Type B pancreatic cell (in vitro differentiated cells): ENCODE data around the gene SMTNL2. TPM values are rescaled to one million over a fixed set of nuclear protein-coding genes. Genes with fewer than 3 reads are reported as not detected.

ENCODE experiments used
- DNase-seq: peaks from one replicate; pipeline ENCODE4 v3.0.0; 2021; ENCODE audit warnings: mixed read lengths; ENCODE audit not compliant: unreplicated experiment; ENCODE audit errors: extremely low spot score
- H3K27ac Mint-ChIP-seq: 2 replicates; pipeline ENCODE4 v1.8.0; 2021; ENCODE audit warnings: mild to moderate bottlenecking, mixed read lengths
- H3K27me3 Mint-ChIP-seq: 2 replicates; pipeline ENCODE4 v1.8.0; 2021; ENCODE audit warnings: mixed read lengths
- H3K36me3 Mint-ChIP-seq: 2 replicates; pipeline ENCODE4 v1.8.0; 2021; ENCODE audit warnings: mixed read lengths
- H3K4me1 Mint-ChIP-seq: one replicate; pipeline ENCODE4 v1.8.0; 2021; ENCODE audit warnings: mixed read lengths; ENCODE audit not compliant: unreplicated experiment
- H3K4me3 Mint-ChIP-seq: 2 replicates; pipeline ENCODE4 v1.8.0; 2021; ENCODE audit warnings: mild to moderate bottlenecking, mixed read lengths
- H3K9me3 Mint-ChIP-seq: 2 replicates; pipeline ENCODE4 v1.8.0; 2021; ENCODE audit warnings: mixed read lengths
- total RNA-seq: library from RNA; stranded (reverse); gene quantifications from 2 replicates; pipeline ENCODE4 v1.2.1, GENCODE V29; 2021; ENCODE audit warnings: low replicate concordance
- TF ChIP-seq, protein P1 (sequence below): fragments of 200-600 bp; sonication (generic); conservative IDR thresholded peaks from 2 replicates; pipeline ENCODE4 v1.5.0; 2021; ENCODE audit warnings: antibody characterized with exemption, mild to moderate bottlenecking

The SMTNL2 gene
- total RNA-seq, 1 donor from 2014 or later, result 25.5 TPM

DNA sequence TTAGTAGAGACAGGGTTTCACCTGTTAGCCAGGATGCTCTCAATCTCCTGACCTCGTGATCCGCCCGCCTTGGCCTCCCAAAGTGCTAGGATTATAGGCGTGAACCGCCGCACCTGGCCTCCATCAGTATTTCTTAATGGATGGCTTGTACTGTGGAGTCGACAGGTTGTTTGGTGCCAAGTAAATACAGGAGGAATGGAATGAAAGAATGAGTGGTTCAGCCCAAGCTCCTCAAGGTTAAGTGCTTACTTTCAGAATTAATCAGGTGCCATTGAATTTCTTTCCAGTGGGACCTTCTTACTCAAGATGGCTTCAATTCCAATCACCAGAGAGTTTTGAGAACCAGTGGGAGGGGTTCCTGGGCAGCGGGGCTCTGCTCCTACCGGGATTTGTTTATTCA lies 32.1 kb downstream of the SMTNL2 start:
- DNase-seq, result no peak
- Mint-ChIP-seq H3K36me3 (no peaks in the 10 kb centered on the region), H3K27me3 (no peaks in the 10 kb centered on the region), H3K4me3 (no peak overlapping the region), H3K27ac (no peak overlapping the region), H3K4me1 (peaks cover 20% of the 10 kb centered on the region), H3K9me3 (no peaks in the 10 kb centered on the region)
- TF ChIP-seq, protein P1, sequence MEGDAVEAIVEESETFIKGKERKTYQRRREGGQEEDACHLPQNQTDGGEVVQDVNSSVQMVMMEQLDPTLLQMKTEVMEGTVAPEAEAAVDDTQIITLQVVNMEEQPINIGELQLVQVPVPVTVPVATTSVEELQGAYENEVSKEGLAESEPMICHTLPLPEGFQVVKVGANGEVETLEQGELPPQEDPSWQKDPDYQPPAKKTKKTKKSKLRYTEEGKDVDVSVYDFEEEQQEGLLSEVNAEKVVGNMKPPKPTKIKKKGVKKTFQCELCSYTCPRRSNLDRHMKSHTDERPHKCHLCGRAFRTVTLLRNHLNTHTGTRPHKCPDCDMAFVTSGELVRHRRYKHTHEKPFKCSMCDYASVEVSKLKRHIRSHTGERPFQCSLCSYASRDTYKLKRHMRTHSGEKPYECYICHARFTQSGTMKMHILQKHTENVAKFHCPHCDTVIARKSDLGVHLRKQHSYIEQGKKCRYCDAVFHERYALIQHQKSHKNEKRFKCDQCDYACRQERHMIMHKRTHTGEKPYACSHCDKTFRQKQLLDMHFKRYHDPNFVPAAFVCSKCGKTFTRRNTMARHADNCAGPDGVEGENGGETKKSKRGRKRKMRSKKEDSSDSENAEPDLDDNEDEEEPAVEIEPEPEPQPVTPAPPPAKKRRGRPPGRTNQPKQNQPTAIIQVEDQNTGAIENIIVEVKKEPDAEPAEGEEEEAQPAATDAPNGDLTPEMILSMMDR, result no peak

DNA sequence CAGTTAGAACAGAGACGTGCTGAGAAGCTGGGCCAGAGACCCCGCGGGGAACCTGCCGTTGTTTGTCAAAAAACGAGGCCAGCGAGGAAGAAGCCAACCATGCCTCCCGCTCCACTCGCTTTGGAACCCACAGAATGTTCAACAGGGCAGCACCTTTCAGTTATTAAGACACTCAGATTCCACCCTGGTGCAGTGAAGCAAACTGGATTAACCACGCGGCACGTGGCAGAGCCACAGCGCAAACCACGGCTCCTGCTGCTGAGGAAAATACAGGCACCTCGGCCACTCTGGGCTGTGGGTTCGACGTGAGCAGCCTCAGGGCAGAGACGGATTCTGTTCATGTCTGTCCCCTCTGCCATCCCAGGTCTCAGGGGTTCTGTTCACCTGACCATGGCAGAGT lies 32.8 kb downstream of the SMTNL2 start:
- Mint-ChIP-seq H3K9me3 (no peaks in the 10 kb centered on the region), H3K4me1 (peaks cover 20% of the 10 kb centered on the region), H3K36me3 (no peaks in the 10 kb centered on the region), H3K27me3 (no peaks in the 10 kb centered on the region), H3K4me3 (no peak overlapping the region), H3K27ac (no peak overlapping the region)
- TF ChIP-seq, protein P1, result no peak
- DNase-seq, result no peak

DNA sequence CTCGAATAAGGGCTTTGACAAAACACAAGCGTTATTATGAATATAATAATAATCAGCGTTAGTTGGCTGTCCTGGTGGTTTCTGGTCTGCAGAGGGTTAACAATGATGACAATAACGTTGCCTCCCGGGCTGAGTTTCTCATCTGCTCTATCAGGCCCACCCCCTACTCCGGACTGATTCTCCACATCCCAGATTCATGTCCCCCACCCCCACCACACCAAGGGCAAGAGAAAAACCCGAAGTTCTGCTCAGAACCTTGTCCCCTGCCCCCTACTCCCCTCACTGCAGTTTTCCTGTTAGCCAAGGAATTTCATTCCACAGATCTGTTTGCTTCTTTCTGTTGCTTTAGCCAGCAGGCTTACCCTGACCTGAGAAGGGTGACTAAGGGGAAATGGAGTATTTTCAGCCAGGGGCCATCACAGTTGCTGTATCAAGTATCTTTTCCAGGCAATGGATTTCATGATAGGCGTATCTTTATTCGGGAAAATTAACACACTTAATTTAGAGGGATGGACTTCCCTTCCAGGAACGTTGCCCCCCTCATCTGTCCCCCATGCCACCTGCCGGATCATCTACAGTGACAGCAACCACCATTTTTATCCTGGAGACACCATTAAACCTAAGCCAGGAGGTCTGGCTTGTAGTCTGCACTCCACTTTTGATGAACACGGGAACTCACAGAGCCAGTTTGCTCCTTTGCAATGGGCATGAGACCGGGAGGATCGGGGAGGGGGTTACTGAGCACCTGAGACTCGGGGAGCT lies 33.4 kb downstream of the SMTNL2 start:
- no peaks in the 10 kb centered on the region for H3K9me3 Mint-ChIP-seq
- no peak for DNase-seq
- H3K27ac Mint-ChIP-seq, result peak overlapping the region; percentile 43
- no peaks in the 10 kb centered on the region for H3K27me3 Mint-ChIP-seq
- H3K4me1 Mint-ChIP-seq, result peaks cover 20% of the 10 kb centered on the region
- H3K4me3 Mint-ChIP-seq, result no peak overlapping the region
- TF ChIP-seq, protein P1, result no peak
- no peaks in the 10 kb centered on the region for H3K36me3 Mint-ChIP-seq

- no peaks in the 10 kb centered on the region for H3K9me3 Mint-ChIP-seq
- H3K27me3 Mint-ChIP-seq, result no peaks in the 10 kb centered on the region
- peaks cover 23% of the 10 kb centered on the region for H3K4me1 Mint-ChIP-seq
- no peak overlapping the region for H3K4me3 Mint-ChIP-seq
- no peaks in the 10 kb centered on the region for H3K36me3 Mint-ChIP-seq
- no peak overlapping the region for H3K27ac Mint-ChIP-seq
- TF ChIP-seq, protein P1, result no peak
- no peak for DNase-seq
These were observed 36.3 kb downstream of the SMTNL2 start for GRCh38 chr17:4620531-4621101.

DNA sequence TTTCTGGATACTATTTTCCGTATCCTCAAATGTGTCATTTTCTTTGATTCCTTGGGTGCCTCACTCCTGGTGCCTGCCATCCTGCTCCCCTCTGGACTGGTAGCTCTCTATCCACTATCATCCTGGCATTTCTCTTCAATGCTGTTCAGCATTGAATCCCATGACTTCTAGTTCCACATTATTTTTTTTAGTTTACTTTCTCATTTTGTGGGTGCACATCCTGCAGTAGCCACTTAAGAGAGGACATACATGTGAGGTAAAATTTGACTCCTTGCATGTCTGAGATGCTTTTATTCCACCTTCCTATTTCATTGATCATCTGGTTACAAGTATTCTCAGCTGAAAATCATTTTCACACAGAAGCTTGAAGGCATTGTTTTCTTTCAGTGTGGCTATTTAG lies 38.0 kb downstream of the SMTNL2 start:
- TF ChIP-seq, protein P1, result no peak
- H3K27me3 Mint-ChIP-seq, result peaks cover 5% of the 10 kb centered on the region
- no peaks in the 10 kb centered on the region for H3K9me3 Mint-ChIP-seq
- DNase-seq, result no peak
- H3K4me3 Mint-ChIP-seq, result no peak overlapping the region
- no peak overlapping the region for H3K27ac Mint-ChIP-seq
- H3K4me1 Mint-ChIP-seq, result peaks cover 22% of the 10 kb centered on the region
- H3K36me3 Mint-ChIP-seq, result no peaks in the 10 kb centered on the region
